Activated CD8-positive, alpha-beta memory T cell treated with anti-CD3 and anti-CD28 coated beads, Interleukin-2, amount 50 U/mL, for 1 hour (primary cell): Measurements from ENCODE around the gene SCAPER.

Source experiments
- DNase-seq: peaks from one replicate; pipeline ENCODE4 v3.0.0-alpha.2; 2020; ENCODE audit errors: extremely low read depth

Gene SCAPER

DNA sequence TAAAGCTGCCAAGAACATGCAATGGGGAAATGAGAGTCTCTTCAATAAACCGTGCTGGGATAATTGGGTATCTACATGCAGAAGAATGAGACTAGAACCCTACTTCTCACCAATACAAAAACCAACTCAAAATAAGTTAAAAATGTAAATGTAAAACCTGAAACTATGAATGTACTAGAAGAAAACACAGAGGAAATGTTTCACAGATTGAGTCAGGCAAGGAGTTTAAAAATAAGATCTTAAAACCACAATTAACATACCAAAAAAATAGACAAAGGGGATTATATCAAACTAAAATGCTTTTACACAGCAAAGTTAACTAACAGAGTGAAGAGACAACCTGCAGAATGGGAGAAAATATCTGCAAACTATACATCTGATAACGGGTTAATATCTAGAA lies 478.2 kb downstream of the SCAPER start:
- no peak for DNase-seq

GRCh38 chr15:76418352-76419140 lies 486.6 kb downstream of the SCAPER start:
- DNase-seq = no peak

- DNase-seq = no peak
These were observed 503.9 kb downstream of the SCAPER start for GRCh38 chr15:76401285-76401684.

DNA sequence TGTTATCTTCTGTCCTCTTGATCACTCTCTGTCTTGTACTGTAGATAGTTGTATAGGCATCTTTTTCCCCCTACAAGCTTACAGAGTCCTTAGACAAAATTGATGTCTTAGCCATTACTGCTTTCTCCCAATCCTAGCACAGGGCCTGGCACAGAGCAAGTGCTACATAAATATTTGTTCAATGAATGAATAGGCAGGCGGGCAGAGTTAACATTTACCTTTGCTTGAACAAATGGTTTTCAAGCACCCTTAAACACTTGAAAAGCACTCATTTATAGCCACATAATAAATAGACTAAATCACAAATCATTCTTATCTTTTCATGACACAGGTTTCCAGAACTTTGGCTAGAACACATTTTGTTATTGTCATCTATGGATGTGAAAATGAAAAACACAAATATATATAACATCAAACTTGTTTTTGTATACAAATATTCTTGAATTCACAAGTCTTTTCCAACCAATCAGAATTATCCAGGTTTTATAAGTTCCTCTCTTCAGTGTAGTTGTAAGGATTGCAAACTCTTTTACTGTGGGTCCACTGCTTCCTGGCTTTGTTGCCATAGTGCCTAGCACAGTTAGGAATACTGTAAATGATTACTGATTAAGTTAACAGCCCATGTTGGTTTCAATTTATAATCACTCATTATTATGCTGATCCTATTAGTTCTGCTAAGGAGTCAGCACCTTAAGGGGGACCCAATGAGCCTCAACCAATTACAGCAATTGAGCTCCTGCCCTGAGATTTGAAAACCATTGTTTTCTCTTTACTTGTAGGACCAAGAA lies 506.6 kb downstream of the SCAPER start:
- DNase-seq = no peak

- DNase-seq = no peak
These were observed 511.5 kb downstream of the SCAPER start for GRCh38 chr15:76393614-76394013.

DNA sequence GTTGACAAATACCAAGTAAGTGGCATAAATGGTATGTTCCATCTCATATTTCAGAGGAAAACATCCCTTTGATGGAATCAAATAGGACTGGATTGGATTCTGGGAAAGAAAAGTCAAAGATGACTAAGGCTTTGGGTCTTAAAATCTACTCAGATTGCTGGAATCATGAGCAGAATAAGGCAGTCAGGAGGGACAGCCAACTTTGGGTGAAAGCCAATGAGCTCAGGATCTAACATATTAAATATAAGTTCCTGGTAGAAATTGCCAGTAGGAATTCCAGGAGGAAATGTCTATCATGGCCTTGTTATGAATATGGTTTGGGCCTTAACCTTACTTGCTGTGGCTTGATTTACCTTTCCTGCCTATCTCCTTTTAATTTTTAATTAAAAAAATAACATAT lies 513.3 kb downstream of the SCAPER start:
- DNase-seq = no peak

- DNase-seq = no peak
These were observed 513.8 kb downstream of the SCAPER start for GRCh38 chr15:76391309-76391708.

- no peak for DNase-seq
These were observed 514.6 kb downstream of the SCAPER start for GRCh38 chr15:76390571-76390970.

DNA sequence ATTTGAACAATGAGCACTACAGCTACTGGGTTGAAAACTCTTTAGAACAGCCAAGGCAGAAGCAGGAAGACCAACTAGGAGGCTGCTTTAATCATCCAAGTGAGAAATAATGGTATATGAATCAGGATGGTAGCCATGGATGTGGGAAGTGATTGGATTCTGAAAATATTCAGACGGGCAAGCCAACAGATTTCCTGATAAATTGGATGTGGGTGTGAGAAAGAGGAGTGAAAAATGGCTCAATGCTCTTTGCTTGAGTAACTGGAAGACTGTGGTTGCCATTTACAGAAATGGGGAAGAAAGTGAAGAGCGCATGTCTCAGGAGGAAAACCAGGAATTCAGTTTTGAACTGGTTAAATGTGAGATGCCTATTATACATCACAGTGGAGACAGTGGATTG lies 518.2 kb downstream of the SCAPER start:
- DNase-seq = no peak

GRCh38 chr15:76386178-76386577 lies 519.0 kb downstream of the SCAPER start:
- no peak for DNase-seq

- DNase-seq = no peak
These were observed 520.7 kb downstream of the SCAPER start for GRCh38 chr15:76384409-76384808.

DNA sequence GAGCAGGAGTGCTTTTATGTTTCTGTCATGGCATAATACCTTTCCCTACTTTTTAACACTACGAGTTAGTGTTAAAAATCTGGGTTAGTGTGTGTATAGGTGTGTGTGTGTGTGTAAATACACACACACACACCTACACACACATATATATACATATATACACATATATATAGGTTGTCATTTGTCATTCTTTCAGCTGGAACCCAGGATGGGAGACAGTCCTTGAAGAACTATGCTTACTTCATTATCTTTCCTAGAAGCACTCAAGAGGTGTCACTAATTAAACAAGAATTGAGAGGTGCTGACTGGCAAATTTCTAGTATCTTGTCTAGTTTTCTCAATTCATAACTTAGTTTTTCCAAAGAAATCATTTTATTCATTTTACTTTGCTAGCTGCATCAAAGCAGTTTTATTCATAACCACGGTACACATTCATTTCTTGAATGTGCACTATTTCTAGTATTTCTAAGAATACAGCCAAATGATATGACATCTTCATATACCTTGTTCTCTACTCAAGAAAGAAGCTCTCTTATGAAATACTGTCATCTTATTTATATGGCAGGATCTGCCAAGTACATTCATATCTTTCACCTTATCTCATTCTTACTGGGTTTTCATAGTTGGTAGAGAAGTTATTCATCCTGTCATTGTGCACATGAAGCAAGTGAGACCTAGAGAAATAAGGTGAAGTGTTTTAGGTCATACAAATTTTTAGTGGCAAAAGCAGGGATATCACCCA lies 522.0 kb downstream of the SCAPER start:
- DNase-seq = no peak

DNA sequence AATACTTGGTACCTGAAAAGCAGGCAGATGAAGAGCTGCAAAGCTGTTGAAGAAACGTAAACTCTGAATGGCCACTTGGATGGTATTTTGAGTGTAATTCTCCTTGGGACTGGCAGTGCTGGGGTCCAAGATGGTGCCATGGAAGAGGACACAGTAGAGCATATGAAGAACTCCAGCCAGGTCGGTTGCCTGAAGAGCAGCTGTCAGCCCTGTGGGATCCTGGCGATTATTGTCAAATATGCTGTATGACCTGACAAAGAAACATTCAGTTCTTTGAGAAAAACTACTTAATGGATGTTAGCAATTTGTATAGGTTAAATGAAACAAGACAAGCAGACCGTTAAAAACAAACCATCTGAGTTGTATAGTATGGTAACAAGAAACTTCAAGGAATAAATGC lies 523.8 kb downstream of the SCAPER start:
- no peak for DNase-seq

DNA sequence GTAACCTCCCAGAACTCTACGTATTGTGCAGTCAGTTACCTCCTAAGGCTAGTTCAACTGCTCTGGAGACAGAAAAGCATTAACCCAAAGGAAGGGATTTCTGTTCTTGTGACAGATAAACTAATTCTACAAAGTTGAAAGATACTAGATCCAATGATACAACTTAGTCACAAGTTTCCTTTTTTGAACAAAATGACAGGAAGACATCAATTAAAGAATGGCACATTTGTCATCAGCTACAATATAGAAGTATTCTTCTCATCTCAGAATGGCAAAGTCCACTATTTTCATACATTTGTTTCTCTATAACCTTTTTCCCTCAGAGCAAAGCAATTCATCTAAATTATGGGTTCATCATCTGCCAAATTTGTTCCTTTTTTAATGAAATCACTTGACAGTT lies 524.9 kb downstream of the SCAPER start:
- DNase-seq = no peak

DNA sequence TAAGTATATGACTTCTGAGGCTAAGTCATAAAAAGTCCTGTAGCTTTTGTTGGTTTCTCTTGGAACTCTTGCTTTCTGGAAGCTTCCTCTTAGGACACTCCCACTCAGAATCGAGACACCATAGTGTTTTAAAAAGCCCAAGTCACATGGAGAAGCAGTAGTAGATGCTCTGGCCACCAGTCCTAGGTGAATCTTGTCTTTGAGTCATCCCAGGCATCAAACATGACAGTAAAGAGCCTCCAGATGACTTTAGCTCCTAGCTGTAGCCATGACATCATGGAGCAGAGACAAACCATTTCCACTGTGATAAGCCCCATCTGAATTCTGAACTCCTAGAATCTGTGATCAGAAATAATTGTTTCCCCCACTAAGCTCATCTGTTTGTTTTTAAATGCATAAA lies 526.4 kb downstream of the SCAPER start:
- DNase-seq = no peak

DNA sequence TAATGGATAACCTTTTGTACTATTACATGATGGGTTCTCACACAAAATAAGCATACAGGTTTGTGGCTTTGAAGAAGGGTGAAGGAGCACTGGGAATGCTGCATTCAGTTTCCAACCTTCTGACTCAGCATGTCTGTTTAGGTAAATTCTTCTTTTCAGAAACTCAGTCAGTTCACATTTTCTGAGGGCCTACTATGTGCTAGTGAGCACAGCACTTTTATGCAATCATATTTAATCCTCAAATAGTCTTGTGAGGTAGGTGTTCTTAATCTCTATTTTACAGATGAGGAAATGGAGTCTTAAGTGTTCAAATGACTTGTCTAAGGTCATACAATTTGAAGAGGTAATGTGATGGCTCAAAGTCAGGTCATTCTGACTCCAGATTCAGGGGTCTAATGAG lies 527.4 kb downstream of the SCAPER start:
- DNase-seq = no peak

GRCh38 chr15:76377217-76377616 lies 527.9 kb downstream of the SCAPER start:
- DNase-seq = no peak

DNA sequence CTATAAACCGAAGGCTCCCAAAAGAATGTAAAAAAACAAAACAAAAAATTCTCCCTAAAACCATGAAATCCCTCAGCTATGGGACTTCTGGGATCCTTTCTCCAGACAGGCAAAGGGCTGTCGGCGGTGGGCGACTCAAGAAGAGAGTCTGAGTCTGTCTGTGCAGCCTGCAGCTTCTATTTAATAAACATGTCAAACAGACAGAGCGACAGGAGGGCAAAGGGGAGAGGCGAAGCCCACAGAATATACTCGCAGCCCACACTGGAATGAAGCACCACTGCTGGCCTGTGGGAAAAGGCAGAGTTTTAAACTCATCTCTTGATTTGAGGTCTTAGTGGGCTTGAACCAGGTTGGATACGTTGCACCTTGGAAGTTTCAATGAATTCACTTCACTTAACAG lies 528.3 kb downstream of the SCAPER start:
- no peak for DNase-seq

DNA sequence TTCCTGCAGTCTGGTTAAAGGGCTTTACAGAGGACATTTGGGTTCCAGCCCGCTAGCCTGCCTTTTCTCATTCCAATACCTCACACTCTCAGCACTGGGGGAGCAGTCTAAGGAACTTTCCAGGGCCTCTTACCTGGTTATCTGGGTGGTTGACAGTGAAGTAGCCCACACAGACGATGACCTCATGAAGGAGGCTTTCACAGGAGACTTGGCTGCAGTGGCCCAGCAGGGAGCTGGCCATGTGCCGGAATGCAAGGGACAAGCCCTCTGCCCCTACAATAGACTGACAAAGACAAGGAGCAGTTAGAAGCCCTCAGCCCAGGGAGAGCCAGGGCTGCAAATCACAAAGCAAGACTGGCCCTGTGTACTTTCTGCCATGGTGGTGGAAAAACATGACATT lies 529.1 kb downstream of the SCAPER start:
- DNase-seq = no peak

DNA sequence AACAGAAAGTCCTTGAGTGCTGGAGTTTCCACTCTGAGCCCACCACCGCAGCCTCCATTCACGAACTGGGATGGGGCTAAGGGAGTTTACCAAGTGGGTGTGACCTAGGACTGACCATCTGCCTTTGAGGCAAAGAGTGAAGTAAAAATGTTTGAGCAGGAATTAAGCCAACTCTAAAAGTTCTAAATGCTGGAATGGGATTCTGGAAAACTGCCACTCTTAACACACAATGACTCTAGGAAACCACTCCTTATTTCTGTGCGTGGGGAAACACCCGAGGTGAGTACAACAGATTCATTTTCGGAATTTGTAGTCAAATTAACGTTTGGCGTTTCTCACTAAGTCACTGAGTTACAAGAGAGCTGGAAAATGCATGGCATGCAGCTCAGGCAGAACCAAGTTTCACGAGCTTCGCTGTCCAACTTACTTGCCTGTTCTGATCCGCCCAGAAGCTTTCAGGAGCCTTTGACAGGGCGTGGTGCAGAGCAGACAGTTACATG lies 537.0 kb downstream of the SCAPER start:
- no peak for DNase-seq

DNA sequence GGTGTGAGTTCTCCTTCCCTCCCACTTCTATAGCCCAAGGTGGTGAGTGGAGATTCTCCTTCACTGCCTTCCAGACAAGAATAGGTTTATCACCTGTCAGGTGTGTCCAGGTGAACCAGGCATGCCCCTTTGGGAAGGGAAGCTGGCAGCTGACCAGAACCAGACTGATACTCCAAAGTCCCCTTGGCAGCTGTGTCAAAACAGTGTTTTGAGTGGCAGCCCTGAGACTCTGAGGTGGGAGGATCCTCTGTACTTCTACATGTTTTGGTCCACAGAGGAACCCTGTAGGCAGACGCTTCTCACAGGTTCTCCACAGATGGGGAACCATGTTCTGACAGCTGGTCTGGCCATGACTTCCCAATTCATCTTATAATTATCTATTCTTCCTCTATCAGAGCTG lies 538.4 kb downstream of the SCAPER start:
- no peak for DNase-seq

GRCh38 chr15:76363251-76363650 lies 541.9 kb downstream of the SCAPER start:
- no peak for DNase-seq
